GM12891 (cell line): ENCODE measurements around the gene NLN.
"Not testable (repeated sequence)": the region's sequence is repeated elsewhere in the genome, so short reads cannot be mapped to it uniquely, and the experiment has no call there.

ENCODE experiments used
- PAX5 ChIP-seq: IDR thresholded peaks from 2 replicates; pipeline ENCODE4 v1.6.1; 2011; ENCODE audit warnings: low read length, moderate library complexity, mild to moderate bottlenecking; ENCODE audit not compliant: insufficient read depth, severe bottlenecking
- POLR2A ChIP-seq: IDR thresholded peaks from 2 replicates; pipeline ENCODE4 v1.6.1; 2011; ENCODE audit warnings: low read depth, low read length, control low read depth
- POLR2AphosphoS5 ChIP-seq: IDR thresholded peaks from 2 replicates; pipeline ENCODE4 v1.6.1; 2011; ENCODE audit warnings: low read depth, low read length, control low read depth
- TAF1 ChIP-seq: IDR thresholded peaks from 2 replicates; pipeline ENCODE4 v1.6.1; 2011; ENCODE audit warnings: low read depth, low read length, control low read depth

GRCh38 chr5:65676056-65676455 lies 45.9 kb upstream of the NLN start:
- not testable (repeated sequence) for TF ChIP-seq POLR2AphosphoS5, POLR2A, PAX5, TAF1
